ENCODE measurements around the gene DEGS2.

Gene DEGS2

GRCh38 chr14:100120522-100121269, 38.7 kb downstream of the DEGS2 start:
- no peak for TF ChIP-seq CTCF (IDR thresholded peaks at IDR 0.05; ENCODE audit: low read depth, low read length)
- DNase-seq (ENCODE audit: extremely low read depth, low read depth), result no peak

GRCh38 chr14:100119251-100119650, 40.2 kb downstream of the DEGS2 start:
- no peak for DNase-seq (ENCODE audit: extremely low read depth, low read depth)
- TF ChIP-seq CTCF (IDR thresholded peaks at IDR 0.05; ENCODE audit: low read depth, low read length), result no peak

- no peak for TF ChIP-seq CTCF (IDR thresholded peaks at IDR 0.05; ENCODE audit: low read depth, low read length)
- no peak for DNase-seq (ENCODE audit: extremely low read depth, low read depth)
Observed at GRCh38 chr14:100118396-100119011, 40.9 kb downstream of the DEGS2 start.

- no peak for TF ChIP-seq CTCF (IDR thresholded peaks at IDR 0.05; ENCODE audit: low read depth, low read length)
- DNase-seq (ENCODE audit: extremely low read depth, low read depth), result no peak
Observed at GRCh38 chr14:100117633-100118395, 41.6 kb downstream of the DEGS2 start.

- no peak for DNase-seq (ENCODE audit: extremely low read depth, low read depth)
- TF ChIP-seq CTCF (IDR thresholded peaks at IDR 0.05; ENCODE audit: low read depth, low read length), result no peak
Observed at GRCh38 chr14:100117026-100117425, 42.4 kb downstream of the DEGS2 start.

GRCh38 chr14:100116134-100116533, 43.3 kb downstream of the DEGS2 start:
- no peak for DNase-seq (ENCODE audit: extremely low read depth, low read depth)
- TF ChIP-seq CTCF (IDR thresholded peaks at IDR 0.05; ENCODE audit: low read depth, low read length), result no peak

- TF ChIP-seq CTCF (IDR thresholded peaks at IDR 0.05; ENCODE audit: low read depth, low read length), result no peak
- DNase-seq (ENCODE audit: extremely low read depth, low read depth), result no peak
Observed at GRCh38 chr14:100115726-100116125, 43.7 kb downstream of the DEGS2 start.

Data from AG09319 (cell line).